Fibroblast of mammary gland (primary cell): ENCODE results near the gene TENM4.

ENCODE experiments used
- DNase-seq: peaks from one replicate; pipeline ENCODE4 v3.0.0-alpha.2; 2010; ENCODE audit warnings: low read depth
- H3K4me3 ChIP-seq: 2 replicates; pipeline ENCODE4 v1.5.1; 2011; ENCODE audit warnings: low read depth, mild to moderate bottlenecking, low read length, moderate library complexity; ENCODE audit not compliant: control insufficient read depth
- TF ChIP-seq, protein P1 (sequence below): conservative IDR thresholded peaks from 2 replicates; pipeline ENCODE4 v1.5.1; 2011; ENCODE audit warnings: low read depth, low read length, inconsistent platforms; ENCODE audit not compliant: control insufficient read depth, insufficient read depth

TENM4 gene

DNA sequence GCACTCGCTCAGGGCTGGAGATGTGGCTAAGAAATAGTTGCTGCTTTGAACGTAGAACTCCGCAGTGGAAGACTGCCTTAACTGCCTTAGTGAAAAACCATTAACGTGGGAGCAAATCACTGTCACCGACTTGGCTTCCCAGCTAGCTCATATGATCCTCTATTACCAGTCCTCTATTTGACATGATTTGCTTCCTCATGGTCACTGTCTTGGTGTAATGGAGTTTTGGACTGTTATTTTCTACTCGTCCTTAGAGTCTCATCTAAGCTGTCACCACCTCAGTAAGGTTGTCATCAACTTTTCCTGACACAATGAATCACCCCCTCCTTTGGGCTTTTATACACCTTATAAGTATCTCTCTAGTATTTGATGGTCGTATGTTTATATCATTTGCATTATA is 699.1 kb downstream of the TENM4 start:
- DNase-seq: no peak
- TF ChIP-seq, protein P1, sequence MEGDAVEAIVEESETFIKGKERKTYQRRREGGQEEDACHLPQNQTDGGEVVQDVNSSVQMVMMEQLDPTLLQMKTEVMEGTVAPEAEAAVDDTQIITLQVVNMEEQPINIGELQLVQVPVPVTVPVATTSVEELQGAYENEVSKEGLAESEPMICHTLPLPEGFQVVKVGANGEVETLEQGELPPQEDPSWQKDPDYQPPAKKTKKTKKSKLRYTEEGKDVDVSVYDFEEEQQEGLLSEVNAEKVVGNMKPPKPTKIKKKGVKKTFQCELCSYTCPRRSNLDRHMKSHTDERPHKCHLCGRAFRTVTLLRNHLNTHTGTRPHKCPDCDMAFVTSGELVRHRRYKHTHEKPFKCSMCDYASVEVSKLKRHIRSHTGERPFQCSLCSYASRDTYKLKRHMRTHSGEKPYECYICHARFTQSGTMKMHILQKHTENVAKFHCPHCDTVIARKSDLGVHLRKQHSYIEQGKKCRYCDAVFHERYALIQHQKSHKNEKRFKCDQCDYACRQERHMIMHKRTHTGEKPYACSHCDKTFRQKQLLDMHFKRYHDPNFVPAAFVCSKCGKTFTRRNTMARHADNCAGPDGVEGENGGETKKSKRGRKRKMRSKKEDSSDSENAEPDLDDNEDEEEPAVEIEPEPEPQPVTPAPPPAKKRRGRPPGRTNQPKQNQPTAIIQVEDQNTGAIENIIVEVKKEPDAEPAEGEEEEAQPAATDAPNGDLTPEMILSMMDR: no peak
- no peak overlapping the region for H3K4me3 ChIP-seq

DNA sequence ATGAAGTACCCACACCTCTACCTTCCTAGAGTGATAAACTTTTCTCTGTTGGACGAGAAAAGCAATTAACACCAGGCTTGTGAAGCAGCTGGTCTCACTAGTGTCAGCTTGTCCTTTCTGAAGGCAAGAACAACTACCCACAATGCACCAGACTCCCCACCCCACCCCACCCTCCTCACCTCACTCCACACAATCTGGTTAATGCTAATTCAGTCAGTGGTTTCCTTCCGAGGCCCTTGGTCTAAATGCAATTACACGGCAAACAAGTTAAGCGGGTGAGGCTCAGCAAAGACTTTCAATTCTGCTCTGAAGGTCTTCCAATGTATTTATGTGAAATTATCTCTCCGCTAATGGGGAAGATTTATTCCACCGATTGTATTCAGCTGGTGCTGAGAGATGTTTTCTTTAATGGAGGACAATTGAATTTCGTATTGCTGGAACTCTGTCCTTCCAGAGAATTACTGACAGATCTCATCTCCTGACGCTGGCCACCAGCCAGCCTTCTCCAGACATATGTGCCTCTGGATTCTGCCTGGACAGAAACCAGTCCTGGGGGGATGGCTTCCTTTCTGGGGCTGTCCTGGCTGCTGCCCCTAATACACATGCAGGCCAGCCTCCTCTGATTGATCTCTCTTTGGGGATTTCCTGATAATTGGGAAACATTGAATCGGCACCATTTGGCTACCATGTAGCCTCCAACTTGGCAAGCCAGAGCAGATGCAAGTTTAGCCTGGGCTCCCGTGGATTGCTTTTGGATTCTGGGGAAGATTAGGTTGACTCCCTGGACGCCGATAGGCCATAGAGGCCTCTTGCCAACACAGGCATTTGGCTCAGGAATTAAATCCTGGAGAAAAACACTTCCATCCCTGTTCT is 700.4 kb downstream of the TENM4 start:
- no peak for DNase-seq
- H3K4me3 ChIP-seq: no peak overlapping the region
- TF ChIP-seq, protein P1: no peak

DNA sequence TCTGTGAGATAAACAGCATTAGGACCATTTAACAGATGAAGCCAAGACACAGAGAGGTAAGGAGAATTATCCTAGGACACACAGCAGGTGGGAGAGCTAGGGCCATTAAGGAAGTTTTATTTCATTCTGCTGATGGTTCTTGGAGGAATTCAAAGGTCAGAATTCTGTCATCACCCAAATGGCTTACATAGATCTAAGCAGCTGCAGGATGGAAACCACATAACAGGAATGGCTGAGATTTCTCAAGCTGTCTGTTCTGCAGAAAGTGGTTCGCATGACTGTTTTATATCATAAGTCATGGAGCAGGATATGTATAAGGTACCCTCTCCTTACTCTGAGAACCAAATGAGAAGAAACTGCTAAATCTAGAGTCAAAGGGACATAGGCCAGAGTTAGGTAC is 702.9 kb downstream of the TENM4 start:
- TF ChIP-seq, protein P1: no peak
- H3K4me3 ChIP-seq: no peak overlapping the region
- peak; percentile 8 for DNase-seq

DNA sequence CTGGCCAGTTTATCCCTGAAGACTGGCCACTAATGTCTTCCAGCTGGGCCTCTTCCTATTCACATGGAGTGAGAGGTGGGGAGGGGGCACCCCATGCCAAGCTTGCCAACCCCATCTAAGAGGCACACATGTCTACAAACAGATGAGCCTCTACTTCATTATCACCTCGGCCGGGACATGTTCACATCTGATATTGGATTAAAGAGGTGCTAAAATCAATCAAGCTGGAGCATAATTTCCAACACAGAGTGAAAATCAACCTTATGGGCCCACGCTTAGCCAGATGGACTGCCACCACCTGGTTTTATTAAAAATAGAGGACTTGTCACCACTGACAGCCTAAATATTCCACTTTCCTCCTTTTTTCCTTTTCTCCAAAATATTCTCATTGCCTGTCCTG is 703.5 kb downstream of the TENM4 start:
- DNase-seq: no peak
- TF ChIP-seq, protein P1: no peak
- H3K4me3 ChIP-seq: no peak overlapping the region

DNA sequence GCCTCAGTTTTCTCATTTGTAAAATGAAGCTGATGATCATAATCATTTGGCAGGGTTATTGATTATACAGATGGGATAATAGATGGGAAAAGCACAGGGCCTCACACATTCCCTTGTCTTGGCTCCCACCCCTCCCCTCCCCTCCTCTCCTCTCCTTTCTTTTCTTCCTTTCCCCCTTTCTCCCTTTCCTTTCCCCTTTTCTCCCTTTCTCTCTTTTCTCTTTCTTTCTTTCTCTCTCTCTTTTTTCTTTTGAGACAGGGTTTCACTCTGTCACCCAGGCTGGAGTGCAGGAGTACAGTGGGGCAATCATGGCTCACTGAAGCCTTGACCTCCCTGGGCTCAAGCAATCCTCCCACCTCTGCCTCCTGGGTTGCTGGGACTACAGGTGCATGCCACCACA is 705.1 kb downstream of the TENM4 start:
- no peak for DNase-seq
- H3K4me3 ChIP-seq: no peak overlapping the region
- TF ChIP-seq, protein P1: no peak

DNA sequence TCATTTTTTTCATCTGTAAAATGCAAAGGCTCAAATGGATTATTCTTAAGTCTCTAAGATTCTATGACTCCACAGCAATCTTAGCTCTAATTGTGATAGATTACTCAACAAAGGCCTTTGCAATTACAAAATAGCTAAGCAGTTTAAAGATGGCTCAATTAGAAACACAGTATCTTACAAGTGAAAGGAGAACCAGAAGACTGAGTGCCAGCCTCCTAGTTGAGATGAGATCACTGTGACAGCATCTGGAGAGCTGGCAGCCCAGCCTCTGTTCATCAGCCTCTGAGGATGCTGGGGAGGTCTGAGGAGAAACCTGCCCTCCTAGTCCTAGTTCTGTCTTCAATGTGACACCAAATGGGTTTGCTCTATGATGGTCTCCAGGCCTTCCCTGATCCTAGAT is 707.8 kb downstream of the TENM4 start:
- TF ChIP-seq, protein P1: no peak
- peak; percentile 22 for DNase-seq
- H3K4me3 ChIP-seq: no peak overlapping the region
